D721Med (cell line): ENCODE data around the gene OR11H7.
"Not testable (repeated sequence)": the region's sequence is repeated elsewhere in the genome, so short reads cannot be mapped to it uniquely, and the experiment has no call there.

ENCODE experiments used
- DNase-seq: peaks from one replicate; pipeline ENCODE4 v3.0.0; 2011; ENCODE audit warnings: low spot score; ENCODE audit not compliant: insufficient read length
- FAIRE-seq: peaks from 2 replicates; lab custom pipeline; 2011; peaks lifted over from hg19 to GRCh38; lab: Jason Lieb, UNC
- CTCF ChIP-seq: IDR thresholded peaks from 2 replicates; pipeline ENCODE4 v1.5.1; 2012; ENCODE audit warnings: mild to moderate bottlenecking, control low read depth; ENCODE audit not compliant: insufficient read depth; ENCODE audit errors: missing control alignments

OR11H7 gene

GRCh38 chr14:20277409-20277808, 48.6 kb downstream of the OR11H7 start:
- no peak for TF ChIP-seq CTCF
- DNase-seq (no peak), FAIRE-seq (no peak)

GRCh38 chr14:20278414-20278813, 49.6 kb downstream of the OR11H7 start:
- TF ChIP-seq CTCF: no peak
- FAIRE-seq (no peak), DNase-seq (no peak)

- not testable (repeated sequence) for DNase-seq, FAIRE-seq
Measured at GRCh38 chr14:20280265-20280664, 51.5 kb downstream of the OR11H7 start.
